Measurements from ENCODE around the gene CDK5RAP1.

DNA sequence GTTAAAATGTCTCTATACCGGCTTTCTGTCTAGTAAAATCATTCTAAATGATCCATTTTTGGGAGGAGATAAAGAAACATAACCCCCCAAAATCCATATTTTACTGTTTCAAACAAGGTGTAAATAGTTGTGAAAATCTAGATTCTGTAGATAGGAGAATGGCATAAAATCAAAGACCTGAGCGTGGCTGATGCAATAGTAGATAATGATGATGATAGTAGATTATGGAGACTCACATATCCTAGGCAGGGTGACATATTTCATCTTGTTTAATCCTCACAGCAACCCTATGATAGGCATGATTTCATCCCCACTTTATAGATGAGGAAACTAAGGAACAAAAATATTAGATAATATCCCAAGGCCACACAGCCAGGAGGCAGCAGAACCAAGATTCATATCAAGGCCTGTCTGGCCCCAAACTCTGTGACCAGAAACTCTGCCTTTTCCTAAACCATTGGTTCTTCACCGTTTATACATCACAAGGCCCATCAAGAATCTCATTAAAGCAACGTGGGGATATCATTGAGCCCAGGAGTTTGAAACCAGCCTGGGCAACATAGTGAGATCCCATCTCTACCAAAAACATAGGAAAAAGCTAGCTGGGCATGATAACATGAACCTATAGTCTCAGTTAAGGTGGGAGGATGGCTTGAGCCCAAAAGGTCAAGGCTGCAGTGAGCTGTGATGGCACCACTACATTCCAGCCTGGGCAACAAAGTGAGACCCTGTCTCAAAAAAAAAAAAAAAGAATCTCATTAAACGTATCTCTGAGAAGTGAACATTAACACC lies 62.7 kb downstream of the CDK5RAP1 start:
- TF ChIP-seq POLR2AphosphoS5 (IDR thresholded peaks at IDR 0.05) = no peak
- TF ChIP-seq, protein P1, sequence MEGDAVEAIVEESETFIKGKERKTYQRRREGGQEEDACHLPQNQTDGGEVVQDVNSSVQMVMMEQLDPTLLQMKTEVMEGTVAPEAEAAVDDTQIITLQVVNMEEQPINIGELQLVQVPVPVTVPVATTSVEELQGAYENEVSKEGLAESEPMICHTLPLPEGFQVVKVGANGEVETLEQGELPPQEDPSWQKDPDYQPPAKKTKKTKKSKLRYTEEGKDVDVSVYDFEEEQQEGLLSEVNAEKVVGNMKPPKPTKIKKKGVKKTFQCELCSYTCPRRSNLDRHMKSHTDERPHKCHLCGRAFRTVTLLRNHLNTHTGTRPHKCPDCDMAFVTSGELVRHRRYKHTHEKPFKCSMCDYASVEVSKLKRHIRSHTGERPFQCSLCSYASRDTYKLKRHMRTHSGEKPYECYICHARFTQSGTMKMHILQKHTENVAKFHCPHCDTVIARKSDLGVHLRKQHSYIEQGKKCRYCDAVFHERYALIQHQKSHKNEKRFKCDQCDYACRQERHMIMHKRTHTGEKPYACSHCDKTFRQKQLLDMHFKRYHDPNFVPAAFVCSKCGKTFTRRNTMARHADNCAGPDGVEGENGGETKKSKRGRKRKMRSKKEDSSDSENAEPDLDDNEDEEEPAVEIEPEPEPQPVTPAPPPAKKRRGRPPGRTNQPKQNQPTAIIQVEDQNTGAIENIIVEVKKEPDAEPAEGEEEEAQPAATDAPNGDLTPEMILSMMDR (IDR thresholded peaks at IDR 0.05) = no peak
